CD4-positive, alpha-beta memory T cell (primary cell): Measurements from ENCODE around the gene BNIP5. TPM values are rescaled to one million over a fixed set of nuclear protein-coding genes. Genes with fewer than 3 reads are reported as not detected.
"Not testable (repeated sequence)": the region's sequence is repeated elsewhere in the genome, so short reads cannot be mapped to it uniquely, and the experiment has no call there.

ENCODE experiments used
- CTCF ChIA-PET: fragments of 350-600 bp; sonication (Branson Sonifier 250); formaldehyde crosslinking; loops from one replicate; lab custom pipeline; 2021; ENCODE audit warnings: inconsistent platforms; ENCODE audit not compliant: partially characterized antibody; lab: Charles Lee
- POLR2A ChIA-PET: fragments of 350-600 bp; sonication (Branson Sonifier 250); formaldehyde crosslinking; loops from one replicate; lab custom pipeline; 2021; ENCODE audit not compliant: partially characterized antibody; lab: Charles Lee
- DNase-seq, 5 donors: peaks; one replicate each; pipeline versions ENCODE4 v3.0.0 to v3.0.0-alpha.2; 2020 to 2022; ENCODE audit warnings: mixed read lengths in 1 of 5
- H3K27ac ChIP-seq: one replicate; pipeline ENCODE4 v1.7.0; 2013; ENCODE audit warnings: low read depth, low read length
- H3K27me3 ChIP-seq: 2 replicates; pipeline ENCODE4 v1.7.0; 2013; ENCODE audit warnings: mild to moderate bottlenecking, low read length, moderate library complexity; ENCODE audit not compliant: insufficient read depth
- H3K36me3 ChIP-seq: 2 replicates; pipeline ENCODE4 v1.7.0; 2013; ENCODE audit warnings: mild to moderate bottlenecking, low read length, moderate library complexity; ENCODE audit not compliant: insufficient read depth
- H3K4me1 ChIP-seq: 2 replicates; pipeline ENCODE4 v1.7.0; 2013; ENCODE audit warnings: mild to moderate bottlenecking, low read length, moderate library complexity; ENCODE audit not compliant: insufficient read depth
- H3K4me3 ChIP-seq, 2 donors: one replicate each; pipeline ENCODE4 v1.7.0; 2013; ENCODE audit warnings: low read length in 2 of 2, mild to moderate bottlenecking in 1 of 2
- H3K9me3 ChIP-seq, 2 donors: one replicate each; pipeline ENCODE4 v1.7.0; 2013; ENCODE audit warnings: low read length in 2 of 2, control low read depth in 1 of 2; ENCODE audit not compliant: control insufficient read depth in 1 of 2
- H3K27ac Mint-ChIP-seq, 7 donors: one replicate each; pipeline ENCODE4 v1.8.0; 2020 to 2021; ENCODE audit warnings: mixed read lengths in 7 of 7, mild to moderate bottlenecking in 6 of 7, inconsistent platforms in 3 of 7, moderate library complexity in 3 of 7
- H3K27me3 Mint-ChIP-seq, 2 donors: one replicate each; pipeline ENCODE4 v1.8.0; 2020 to 2021; ENCODE audit warnings: mixed read lengths in 2 of 2
- H3K36me3 Mint-ChIP-seq, 2 donors: one replicate each; pipeline ENCODE4 v1.8.0; 2020 to 2021; ENCODE audit warnings: mixed read lengths in 2 of 2, inconsistent platforms in 1 of 2, mild to moderate bottlenecking in 1 of 2
- H3K4me1 Mint-ChIP-seq, 4 donors: one replicate each; pipeline ENCODE4 v1.8.0; 2020 to 2021; ENCODE audit warnings: mixed read lengths in 4 of 4, mild to moderate bottlenecking in 1 of 4
- H3K4me3 Mint-ChIP-seq, 8 donors: one replicate each; pipeline ENCODE4 v1.8.0; 2020 to 2021; ENCODE audit warnings: mixed read lengths in 8 of 8, mild to moderate bottlenecking in 7 of 8, moderate library complexity in 6 of 8, inconsistent platforms in 3 of 8
- H3K9me3 Mint-ChIP-seq, 8 donors: one replicate each; pipeline ENCODE4 v1.8.0; 2020 to 2021; ENCODE audit warnings: mixed read lengths in 8 of 8, mild to moderate bottlenecking in 5 of 8, inconsistent platforms in 3 of 8, moderate library complexity in 1 of 8
- intact Hi-C: fragments of 100-400 bp; cut with micrococcal nuclease; formaldehyde crosslinking; loops from one replicate; pipeline ENCODE4 v1.15.1; 2023
- polyA plus RNA-seq, 2 donors: library from polyadenylated mRNA; unstranded; fragments of 300-500 nt; fragmentation: Illumina TruSeq; gene quantifications; one replicate each; pipeline ENCODE4 v1.2.3, GENCODE V29; 2021
- total RNA-seq, 2 experiments: library from RNA; stranded (reverse); gene quantifications; one replicate each; pipeline ENCODE4 v1.2.3, GENCODE V29; 2021

Gene BNIP5
- total and polyA plus RNA-seq, 4 experiments from 2014 or later = not detected

GRCh38 chr6:36364669-36365479 is 28.2 kb upstream of the BNIP5 start:
- Mint-ChIP-seq H3K4me1 (peaks cover 0 to 9% (median 3%) of the 10 kb centered on the region in 4 donors), H3K36me3 (peaks cover 5 to 19% of the 10 kb centered on the region in 2 donors), H3K27me3 (peaks cover 0 to 2% of the 10 kb centered on the region in 2 donors), H3K9me3 (no peaks in the 10 kb centered on the region), H3K27ac (no peak overlapping the region), H3K4me3 (no peak overlapping the region)
- H3K27me3 ChIP-seq = no peaks in the 10 kb centered on the region
- POLR2A ChIA-PET = interaction anchor here (0.9 kb wide), 1 partner anchor 337 kb away, joined by 3 read pairs; the partner anchor contains the start of gene MAPK14
- no peaks in the 10 kb centered on the region for H3K9me3 ChIP-seq
- no peak overlapping the region for H3K27ac ChIP-seq
- intact Hi-C loops = no loop called here
- DNase-seq = no peak
- H3K4me1 ChIP-seq = peaks cover 7% of the 10 kb centered on the region
- H3K36me3 ChIP-seq = no peaks in the 10 kb centered on the region
- no peak overlapping the region for H3K4me3 ChIP-seq
- CTCF ChIA-PET = interaction anchor here (2.4 kb wide), 1 partner anchor 24 kb away, joined by 9 read pairs; no protein-coding TSS in a partner anchor

DNA sequence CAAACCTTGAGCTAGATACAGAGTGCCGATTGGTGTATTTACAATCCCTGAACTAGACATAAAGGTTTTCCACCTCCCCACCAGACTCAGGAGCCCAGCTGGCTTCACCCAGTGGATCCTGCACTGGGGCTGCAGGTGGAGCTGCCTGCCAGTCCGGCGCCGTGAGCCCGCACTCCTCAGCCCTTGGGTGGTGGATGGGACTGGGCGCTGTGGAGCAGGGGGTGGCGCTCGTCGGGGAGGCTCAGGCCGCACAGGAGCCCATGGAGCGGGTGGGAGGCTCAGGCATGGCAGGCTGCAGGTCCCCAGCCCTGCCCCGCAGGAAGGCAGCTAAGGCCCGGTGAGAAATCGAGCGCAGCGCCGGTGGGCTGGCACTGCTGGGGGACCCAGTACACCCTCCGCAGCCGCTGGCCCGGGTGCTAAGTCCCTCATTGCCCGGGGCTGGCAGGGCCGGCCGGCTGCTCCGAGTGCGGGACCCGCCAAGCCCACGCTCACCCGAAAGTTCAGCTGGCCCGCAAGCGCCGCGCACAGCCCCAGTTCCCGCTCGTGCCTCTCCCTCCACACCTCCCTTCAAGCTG is 27.5 kb upstream of the BNIP5 start:
- H3K4me1 ChIP-seq, H3K27me3 Mint-ChIP-seq, H3K9me3 ChIP-seq, H3K9me3 Mint-ChIP-seq, H3K4me1 Mint-ChIP-seq, H3K4me3 ChIP-seq, H3K27me3 ChIP-seq, intact Hi-C loops, H3K36me3 ChIP-seq, H3K4me3 Mint-ChIP-seq, H3K27ac ChIP-seq, DNase-seq, H3K27ac Mint-ChIP-seq: not testable (repeated sequence)
- peaks cover 5 to 17% of the 10 kb centered on the region in 2 donors for H3K36me3 Mint-ChIP-seq
- ChIA-PET CTCF (interaction anchor here (1.5 to 2.4 kb wide), 4 partner anchors 13 to 269 kb away, joined by 3 to 9 read pairs (median 6); partner anchors contain the start of gene BNIP5), POLR2A (interaction anchor here (0.9 kb wide), 1 partner anchor 336 kb away, joined by 3 read pairs; the partner anchor contains the start of gene MAPK14)

- CTCF ChIA-PET = interaction anchor here (0.8 to 2.2 kb wide), 5 partner anchors 12 to 269 kb away, joined by 3 to 7 read pairs (median 4); partner anchors contain the start of gene BNIP5
- peak overlapping the region in 1 of 7 donors; percentile 79 for H3K27ac Mint-ChIP-seq
- H3K27ac ChIP-seq, H3K9me3 ChIP-seq, H3K4me3 Mint-ChIP-seq, H3K4me1 Mint-ChIP-seq, H3K4me1 ChIP-seq, H3K36me3 ChIP-seq, intact Hi-C loops, H3K27me3 Mint-ChIP-seq, H3K27me3 ChIP-seq, POLR2A ChIA-PET, H3K9me3 Mint-ChIP-seq, DNase-seq, H3K4me3 ChIP-seq: not testable (repeated sequence)
- H3K36me3 Mint-ChIP-seq = peaks cover 5 to 11% of the 10 kb centered on the region in 2 donors
Measured at GRCh38 chr6:36363371-36363752, 26.7 kb upstream of the BNIP5 start.

- POLR2A ChIA-PET = no interaction called here
- intact Hi-C loops = no loop called here
Measured at GRCh38 chr6:36362551-36363370, 26.1 kb upstream of the BNIP5 start.

GRCh38 chr6:36361071-36361470 is 24.4 kb upstream of the BNIP5 start:
- CTCF ChIA-PET = interaction anchor here (1.0 to 4.3 kb wide), 5 partner anchors 12 to 333 kb away, joined by 3 to 36 read pairs (median 4); partner anchors contain the start of gene MAPK14
- Mint-ChIP-seq H3K36me3 (peaks cover 0 to 5% of the 10 kb centered on the region in 2 donors), H3K4me3 (no peak overlapping the region), H3K27me3 (peaks cover 0 to 2% of the 10 kb centered on the region in 2 donors), H3K4me1 (peaks cover 2 to 9% (median 5%) of the 10 kb centered on the region in 4 donors), H3K9me3 (no peaks in the 10 kb centered on the region), H3K27ac (no peak overlapping the region)
- no peak overlapping the region for H3K27ac ChIP-seq
- no peak overlapping the region for H3K4me3 ChIP-seq
- no peak for DNase-seq
- POLR2A ChIA-PET = interaction anchor here (1.4 to 1.9 kb wide), 2 partner anchors 333 to 334 kb away, joined by 4 read pairs; no protein-coding TSS in a partner anchor
- no peaks in the 10 kb centered on the region for H3K27me3 ChIP-seq
- intact Hi-C loops = no loop called here
- no peaks in the 10 kb centered on the region for H3K9me3 ChIP-seq
- H3K4me1 ChIP-seq = peaks cover 7% of the 10 kb centered on the region
- H3K36me3 ChIP-seq = no peaks in the 10 kb centered on the region

More at GRCh38 chr6:36362551-36363370, 26.1 kb upstream of the BNIP5 start:
- Histone ChIP-seq H3K4me1 (peaks cover 7% of the 10 kb centered on the region), H3K4me3 (no peak overlapping the region), H3K9me3 (no peaks in the 10 kb centered on the region), H3K27ac (no peak overlapping the region), H3K27me3 (no peaks in the 10 kb centered on the region), H3K36me3 (no peaks in the 10 kb centered on the region)
- CTCF ChIA-PET = interaction anchor here (0.8 to 2.2 kb wide), 7 partner anchors 11 to 268 kb away, joined by 3 to 7 read pairs (median 3); partner anchors contain the start of gene BNIP5
- Mint-ChIP-seq H3K4me1 (peaks cover 2 to 9% (median 4%) of the 10 kb centered on the region in 4 donors), H3K4me3 (no peak overlapping the region), H3K9me3 (no peaks in the 10 kb centered on the region), H3K36me3 (peaks cover 5 to 9% of the 10 kb centered on the region in 2 donors), H3K27me3 (peaks cover 0 to 2% of the 10 kb centered on the region in 2 donors), H3K27ac (peak overlapping the region in 1 of 7 donors; percentile 79)
- DNase-seq = no peak

- Histone ChIP-seq H3K4me1 (peaks cover 7% of the 10 kb centered on the region), H3K27me3 (no peaks in the 10 kb centered on the region), H3K9me3 (no peaks in the 10 kb centered on the region), H3K36me3 (no peaks in the 10 kb centered on the region), H3K4me3 (no peak overlapping the region), H3K27ac (no peak overlapping the region)
- no peaks in the 10 kb centered on the region for H3K9me3 Mint-ChIP-seq
- ChIA-PET CTCF (interaction anchor here (0.7 to 4.3 kb wide), 10 partner anchors 14 to 439 kb away, joined by 3 to 36 read pairs (median 3); partner anchors contain the start of genes MAPK14 and SRPK1), POLR2A (interaction anchor here (1.1 to 1.9 kb wide), 3 partner anchors 19 to 333 kb away, joined by 4 read pairs; no protein-coding TSS in a partner anchor)
- peaks cover 2 to 9% (median 5%) of the 10 kb centered on the region in 4 donors for H3K4me1 Mint-ChIP-seq
- peaks cover 0 to 3% of the 10 kb centered on the region in 2 donors for H3K27me3 Mint-ChIP-seq
- peak; percentile 63 to 73 (median 69) for DNase-seq
- peaks cover 0 to 5% of the 10 kb centered on the region in 2 donors for H3K36me3 Mint-ChIP-seq
- H3K4me3 Mint-ChIP-seq = peak overlapping the region in 1 of 8 donors; percentile 36
- no peak overlapping the region for H3K27ac Mint-ChIP-seq
- intact Hi-C loops = loop anchor here (1.0 kb wide), 5 partner anchors 19 to 333 kb away; partner anchors contain the start of gene MAPK14
Measured at GRCh38 chr6:36360241-36361054, 23.8 kb upstream of the BNIP5 start.
